H1 (cell line): Measurements from ENCODE around the gene ITGB4. TPM values are rescaled to one million over a fixed set of nuclear protein-coding genes. Genes with fewer than 3 reads are reported as not detected.

Experiments
- CTCF ChIA-PET: fragments of 300-600 bp; sonication (Branson Sonifier 250); formaldehyde crosslinking; loops from one replicate; lab custom pipeline; 2021; ENCODE audit not compliant: partially characterized antibody; lab: Charles Lee
- POLR2A ChIA-PET: fragments of 300-600 bp; sonication (Branson Sonifier 250); formaldehyde crosslinking; loops from one replicate; lab custom pipeline; 2021; ENCODE audit warnings: inconsistent platforms; ENCODE audit not compliant: partially characterized antibody; lab: Charles Lee
- DNase-seq, 2 experiments: peaks; one replicate each; pipeline versions ENCODE4 v3.0.0 to v3.0.0-alpha.2; 2010 to 2022; ENCODE audit warnings: low spot score in 2 of 2, low read depth in 1 of 2, mixed read lengths in 1 of 2
- FAIRE-seq: peaks from 2 replicates; lab custom pipeline; 2011; peaks lifted over from hg19 to GRCh38; lab: Jason Lieb, UNC
- H2AFZ ChIP-seq: 2 replicates; pipeline ENCODE4 v1.8.1; 2012; ENCODE audit warnings: low read length, inconsistent platforms
- H2AK5ac ChIP-seq: 2 replicates; pipeline ENCODE4 v1.6.1; 2013; ENCODE audit warnings: low read depth, low read length
- H2BK120ac ChIP-seq: replicated peaks from 2 replicates; pipeline ENCODE3; 2013; ENCODE audit warnings: low read depth, low read length, inconsistent platforms
- H2BK12ac ChIP-seq: 2 replicates; pipeline ENCODE4 v1.6.1; 2013; ENCODE audit warnings: low read depth, low read length
- H2BK15ac ChIP-seq: 2 replicates; pipeline ENCODE4 v1.6.1; 2013; ENCODE audit warnings: low read length
- H2BK20ac ChIP-seq: 2 replicates; pipeline ENCODE4 v1.6.1; 2013; ENCODE audit warnings: low read length
- H2BK5ac ChIP-seq: 2 replicates; pipeline ENCODE4 v1.6.1; 2013; ENCODE audit warnings: low read depth, low read length
- H3K14ac ChIP-seq: 2 replicates; pipeline ENCODE4 v1.6.1; 2013; ENCODE audit warnings: inconsistent platforms; ENCODE audit not compliant: insufficient read length
- H3K18ac ChIP-seq: 2 replicates; pipeline ENCODE4 v1.6.1; 2013; ENCODE audit warnings: low read length; ENCODE audit errors: extremely low read depth
- H3K23ac ChIP-seq: 2 replicates; pipeline ENCODE4 v1.6.1; 2013; ENCODE audit warnings: inconsistent platforms; ENCODE audit not compliant: insufficient read length
- H3K23me2 ChIP-seq: 2 replicates; pipeline ENCODE4 v1.6.1; 2013; ENCODE audit warnings: low read depth, low read length
- H3K27ac ChIP-seq: 2 replicates; pipeline ENCODE4 v1.6.1; 2011; ENCODE audit warnings: low read depth, low read length, inconsistent platforms
- H3K27me3 ChIP-seq, 4 experiments: replicated peaks in 1 of 4; 1 replicate in 1 of 4; 2 replicates in 3 of 4; pipeline versions ENCODE4 v1.6.1 to v1.8.1; 2011 to 2013; ENCODE audit warnings: low read length in 3 of 4, mild to moderate bottlenecking in 3 of 4, inconsistent platforms in 2 of 4, mixed read lengths in 2 of 4, moderate library complexity in 1 of 4; ENCODE audit not compliant: control insufficient read depth in 3 of 4, insufficient read depth in 3 of 4; ENCODE audit errors: extremely low read depth in 1 of 4
- H3K36me3 ChIP-seq, 4 experiments: 2 replicates each; pipeline versions ENCODE4 v1.6.1 to v1.8.1; 2011 to 2013; ENCODE audit warnings: mild to moderate bottlenecking in 4 of 4, low read length in 3 of 4, moderate library complexity in 2 of 4, control low read depth in 1 of 4, inconsistent platforms in 1 of 4; ENCODE audit not compliant: insufficient read depth in 4 of 4, control insufficient read depth in 2 of 4
- H3K4ac ChIP-seq: replicated peaks from 2 replicates; pipeline ENCODE3; 2013; ENCODE audit warnings: low read length, low read depth, mixed read lengths, inconsistent platforms; ENCODE audit not compliant: insufficient read length
- H3K4me1 ChIP-seq, 4 experiments: replicated peaks in 1 of 4; 1 replicate in 1 of 4; 2 replicates in 3 of 4; pipeline versions ENCODE4 v1.6.1 to v1.8.1; 2011 to 2013; ENCODE audit warnings: low read length in 3 of 4, inconsistent platforms in 2 of 4, mixed read lengths in 1 of 4; ENCODE audit not compliant: insufficient read depth in 4 of 4, control insufficient read depth in 3 of 4
- H3K4me2 ChIP-seq, 2 experiments: 2 replicates each; pipeline versions ENCODE4 v1.6.1 to v1.8.1; 2011 to 2013; ENCODE audit warnings: low read depth in 2 of 2, low read length in 2 of 2, control low read depth in 1 of 2, inconsistent platforms in 1 of 2, mild to moderate bottlenecking in 1 of 2; ENCODE audit not compliant: insufficient read depth in 1 of 2
- H3K4me3 ChIP-seq, 4 experiments: fragments of 200-600, 300-600 bp in 1 of 4; sonication (generic), shearing (Covaris generic), sonication (Bioruptor Twin) in 1 of 4; 2 replicates each; pipeline versions ENCODE4 v1.5.1 to v1.8.1; 2011 to 2016; ENCODE audit warnings: low read length in 4 of 4, low read depth in 3 of 4, control low read depth in 2 of 4, inconsistent platforms in 2 of 4, mild to moderate bottlenecking in 2 of 4, mixed read lengths in 1 of 4, moderate library complexity in 1 of 4; ENCODE audit not compliant: insufficient read depth in 2 of 4; ENCODE audit errors: extremely low read depth in 1 of 4
- H3K56ac ChIP-seq: replicated peaks from 2 replicates; pipeline ENCODE3; 2013; ENCODE audit warnings: low read depth, mild to moderate bottlenecking, mixed read lengths, low read length, inconsistent platforms; ENCODE audit not compliant: insufficient read length
- H3K79me1 ChIP-seq: 2 replicates; pipeline ENCODE4 v1.6.1; 2013; ENCODE audit warnings: low read depth, low read length, control low read depth
- H3K79me2 ChIP-seq, 2 experiments: 2 replicates each; pipeline versions ENCODE4 v1.6.1 to v1.8.1; 2012 to 2013; ENCODE audit warnings: low read length in 2 of 2, mild to moderate bottlenecking in 2 of 2, inconsistent platforms in 1 of 2; ENCODE audit not compliant: insufficient read depth in 2 of 2, control insufficient read depth in 1 of 2
- H3K9ac ChIP-seq, 4 experiments: replicated peaks in 1 of 4; 1 replicate in 1 of 4; 2 replicates in 3 of 4; pipeline versions ENCODE4 v1.6.1 to v1.8.1; 2011 to 2013; ENCODE audit warnings: low read depth in 3 of 4, low read length in 3 of 4, control low read depth in 2 of 4, mild to moderate bottlenecking in 2 of 4, moderate library complexity in 2 of 4, inconsistent platforms in 1 of 4; ENCODE audit errors: extremely low read depth in 1 of 4
- H3K9me3 ChIP-seq, 2 experiments: 2 replicates each; pipeline versions ENCODE4 v1.6.1 to v1.8.1; 2012 to 2013; ENCODE audit warnings: mild to moderate bottlenecking in 2 of 2, moderate library complexity in 2 of 2, control low read depth in 1 of 2, inconsistent platforms in 1 of 2, low read depth in 1 of 2, low read length in 1 of 2, mixed read lengths in 1 of 2; ENCODE audit not compliant: insufficient read depth in 2 of 2
- H4K20me1 ChIP-seq, 2 experiments: replicated peaks in 1 of 2; 2 replicates each; pipeline versions ENCODE3 to v1.8.1; 2011 to 2013; ENCODE audit warnings: inconsistent platforms in 2 of 2, low read length in 2 of 2, mild to moderate bottlenecking in 1 of 2; ENCODE audit not compliant: insufficient read depth in 2 of 2, control insufficient read depth in 1 of 2
- H4K5ac ChIP-seq: 2 replicates; pipeline ENCODE4 v1.6.1; 2013; ENCODE audit warnings: low read length, low read depth, mixed read lengths, inconsistent platforms; ENCODE audit not compliant: insufficient read length
- H4K8ac ChIP-seq: 2 replicates; pipeline ENCODE4 v1.8.0; 2013; ENCODE audit warnings: mild to moderate bottlenecking, moderate library complexity, low read length, inconsistent platforms; ENCODE audit not compliant: insufficient read depth; ENCODE audit errors: extremely low read depth
- H4K91ac ChIP-seq: replicated peaks from 2 replicates; pipeline ENCODE3; 2013; ENCODE audit warnings: low read length, mixed read lengths, inconsistent platforms; ENCODE audit not compliant: insufficient read length
- CTBP2 ChIP-seq: IDR thresholded peaks from 2 replicates; pipeline ENCODE4 v1.7.0; 2011; ENCODE audit warnings: borderline replicate concordance, mild to moderate bottlenecking, moderate library complexity, mixed read lengths, low read length; ENCODE audit not compliant: insufficient read depth, insufficient read length
- EP300 ChIP-seq, 2 experiments: IDR thresholded peaks; 1 replicate in 1 of 2; 2 replicates in 1 of 2; pipeline ENCODE4 v1.6.1; 2011 to 2012; ENCODE audit warnings: low read depth in 2 of 2, low read length in 2 of 2, mild to moderate bottlenecking in 2 of 2, borderline replicate concordance in 1 of 2, inconsistent platforms in 1 of 2, moderate library complexity in 1 of 2
- KDM4A ChIP-seq: IDR thresholded peaks from one replicate; pipeline ENCODE4 v1.7.1; 2012; ENCODE audit warnings: low read depth, mild to moderate bottlenecking, moderate library complexity, low read length, inconsistent platforms; ENCODE audit not compliant: severe bottlenecking
- PHF8 ChIP-seq: fragments of 200-600 bp; sonication (generic); conservative IDR thresholded peaks from 2 replicates; pipeline ENCODE4 v1.7.1; 2012; ENCODE audit warnings: low read depth, mild to moderate bottlenecking, inconsistent platforms, low read length, moderate library complexity
- SP2 ChIP-seq: IDR thresholded peaks from 2 replicates; pipeline ENCODE4 v1.6.1; 2012; ENCODE audit warnings: mild to moderate bottlenecking, low read length, inconsistent platforms
- TCF12 ChIP-seq: IDR thresholded peaks from 2 replicates; pipeline ENCODE4 v1.6.1; 2011; ENCODE audit warnings: low read depth, mild to moderate bottlenecking, low read length
- TEAD4 ChIP-seq: IDR thresholded peaks from 2 replicates; pipeline ENCODE4 v1.6.1; 2012; ENCODE audit warnings: low read depth, low read length, inconsistent platforms, mixed read lengths
- YY1 ChIP-seq: IDR thresholded peaks from 2 replicates; pipeline ENCODE4 v1.6.1; 2011; ENCODE audit warnings: low read depth, mild to moderate bottlenecking, low read length
- WGBS, 2 experiments: shearing (Covaris generic) in 1 of 2; methylation state at CpG; one replicate each; pipeline versions ENCODE4 v1.1.6 to v1.1.7; 2013 to 2015; ENCODE audit warnings: low lambda C conversion rate in 2 of 2, mixed read lengths in 2 of 2, inconsistent platforms in 1 of 2, low coverage in 1 of 2, missing lambda C conversion rate in 1 of 2; ENCODE audit not compliant: insufficient replicate concordance in 2 of 2, insufficient coverage in 1 of 2, insufficient read length in 1 of 2; ENCODE audit errors: extremely low coverage in 1 of 2, missing lambda C conversion rate in 1 of 2; 5-methylcytosine and 5-hydroxymethylcytosine counted together
- polyA plus RNA-seq, 7 experiments: library from polyadenylated mRNA; depleted of rRNA in 3 of 7; stranded (reverse) in 5 of 7; unstranded in 2 of 7; fragments of >200 nt in 5 of 7; fragments of 200-250 nt in 2 of 7; gene quantifications; 1 replicate in 5 of 7; 2 replicates in 1 of 7; 4 replicates in 1 of 7; pipeline versions ENCODE4 v1.2.1 to v1.2.3, GENCODE V29; 2011 to 2013; ENCODE audit warnings: missing spikeins in 2 of 7, mixed read lengths in 2 of 7
- total RNA-seq: library from RNA; stranded (reverse); fragmentation: NEBNext Ultra II Directional; extraction: Animal tissue kit (Norgen Biotek cat#: 25700); gene quantifications from 2 replicates; pipeline ENCODE4 v1.2.1, GENCODE V29; 2021

Gene ITGB4
- total and polyA plus RNA-seq, 2 of the 8 experiments (the other 6 are each of a cell fraction or from before 2014, with no cell fraction given), result 5.2 to 5.6 TPM

GRCh38 chr17:75759457-75759856 lies 38.2 kb downstream of the ITGB4 start:
- Histone ChIP-seq H3K14ac (no peak overlapping the region), H3K23me2 (peaks cover 2% of the 10 kb centered on the region; the same call in 1 of the 2 replicates), H2BK12ac (no peak overlapping the region; the same call in 1 of the 2 replicates), H4K20me1 (peaks cover 0 to 3% of the 10 kb centered on the region in 2 experiments), H2AFZ (no peak overlapping the region), H3K56ac (no peak overlapping the region), H3K4ac (no peak overlapping the region), H2AK5ac (no peak overlapping the region), H3K18ac (no peak overlapping the region), H3K79me1 (no peaks in the 10 kb centered on the region), H2BK120ac (no peak overlapping the region), H2BK15ac (no peak overlapping the region), H3K36me3 (no peaks in the 10 kb centered on the region), H3K23ac (no peak overlapping the region), H2BK5ac (no peak overlapping the region), H3K79me2 (no peaks in the 10 kb centered on the region), H3K27me3 (peaks cover 0 to 2% (median 0%) of the 10 kb centered on the region in 4 experiments; a peak in 2 of 7 replicates), H3K4me2 (no peak overlapping the region), H4K8ac (no peak overlapping the region), H3K4me1 (peaks cover 0 to 10% (median 7%) of the 10 kb centered on the region in 4 experiments; a peak in 5 of 7 replicates), H4K91ac (no peak overlapping the region), H4K5ac (no peak overlapping the region), H2BK20ac (no peak overlapping the region), H3K4me3 (no peak overlapping the region), H3K9ac (no peak overlapping the region), H3K27ac (no peak overlapping the region), H3K9me3 (no peaks in the 10 kb centered on the region)
- POLR2A ChIA-PET, result interaction anchor here (1.2 to 15.1 kb wide), 5 partner anchors 9 to 28 kb away, joined by 3 to 425 read pairs (median 3); a partner anchor contains a TSS
- 64% methylated on average over 3 of the region's 3 CpGs; no CpG with 5 or more reads in 1 of the 2 experiments for WGBS, 2 experiments
- CTCF ChIA-PET, result interaction anchor here (0.8 to 19.5 kb wide), 16 partner anchors 8 to 158 kb away, joined by 3 to 359 read pairs (median 3); partner anchors contain the start of genes SMIM5 and UNK
- FAIRE-seq (no peak), DNase-seq (no peak)
- TF ChIP-seq KDM4A (no peak), YY1 (no peak), SP2 (no peak), EP300 (IDR thresholded peaks at IDR 0.05; ENCODE audit: borderline replicate concordance in 1 of 2, low read depth in 2 of 2, low read length in 2 of 2) (no peak), TEAD4 (no peak), TCF12 (no peak), PHF8 (no peak), CTBP2 (no peak)
